Suppressor macrophage (primary cell): Measurements from ENCODE around the gene ARHGAP24.

Experiments used
- DNase-seq, 4 experiments: peaks; one replicate each; pipeline ENCODE4 v3.0.0-alpha.2; 2020 to 2022

Gene ARHGAP24

DNA sequence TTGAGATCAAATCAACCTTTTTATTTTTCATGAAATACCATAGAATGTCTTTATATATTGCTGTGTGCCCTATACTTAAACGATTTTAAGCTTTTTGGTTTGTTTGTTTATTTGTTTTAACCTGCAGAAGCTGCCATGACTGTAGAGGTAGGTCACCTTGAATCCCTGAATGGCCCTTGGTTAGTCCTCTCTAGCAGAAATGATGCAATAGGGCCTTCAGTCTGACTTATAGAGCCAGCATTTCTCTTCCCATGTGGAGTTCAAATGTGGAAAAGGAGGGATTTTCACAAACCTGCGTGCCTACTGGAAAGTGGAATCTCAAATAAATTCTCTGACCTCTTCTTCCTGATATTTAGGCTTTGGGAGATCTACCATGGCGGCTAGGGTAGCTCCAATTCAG is 557.0 kb downstream of the ARHGAP24 start:
- no peak for DNase-seq

DNA sequence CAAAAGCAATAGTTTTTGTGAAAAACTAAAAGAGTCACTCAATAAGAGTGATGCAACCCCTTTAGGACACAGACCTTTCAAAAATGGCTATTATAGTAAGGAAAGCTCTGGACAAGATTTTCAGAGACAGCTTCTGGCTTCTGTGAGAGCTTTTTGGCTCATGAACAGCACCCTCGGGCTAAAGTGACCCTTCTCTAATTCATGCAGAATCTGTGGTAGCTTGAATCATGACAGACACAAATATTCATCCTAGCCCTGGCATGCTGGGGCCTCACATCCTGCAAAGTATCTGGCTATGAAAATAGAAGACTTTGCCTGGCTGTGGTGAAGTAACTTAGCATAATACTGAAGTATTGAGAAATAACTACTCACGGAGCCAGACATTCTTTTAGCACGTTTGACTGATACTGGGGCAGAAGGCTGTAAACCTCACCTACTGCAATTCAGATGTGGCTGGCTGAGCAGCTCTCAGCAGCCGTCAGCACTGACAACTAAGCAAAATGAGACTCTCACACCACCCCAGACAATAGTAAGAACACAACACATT is 557.6 kb downstream of the ARHGAP24 start:
- DNase-seq = peak in 2 of 4 experiments; percentile 6 to 22

DNA sequence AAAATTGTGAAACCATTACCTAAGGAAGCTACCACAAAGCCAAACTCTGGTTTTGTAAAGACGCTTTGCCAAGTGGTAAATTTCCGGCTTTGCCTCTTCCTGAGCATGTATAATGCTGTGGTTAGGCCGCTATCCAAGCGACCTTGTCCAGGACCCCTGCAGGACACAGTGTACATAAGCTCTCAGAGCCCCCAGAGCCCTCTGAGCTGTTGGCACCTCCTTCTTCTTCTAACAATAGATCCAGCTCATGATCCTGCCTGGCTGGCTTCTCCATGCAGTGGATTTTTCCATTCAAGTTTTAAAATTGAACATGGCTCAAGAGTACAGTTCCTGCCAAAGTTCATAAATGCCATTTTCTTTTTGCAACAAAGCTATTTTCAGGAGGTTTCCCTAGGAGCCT is 558.2 kb downstream of the ARHGAP24 start:
- no peak for DNase-seq

DNA sequence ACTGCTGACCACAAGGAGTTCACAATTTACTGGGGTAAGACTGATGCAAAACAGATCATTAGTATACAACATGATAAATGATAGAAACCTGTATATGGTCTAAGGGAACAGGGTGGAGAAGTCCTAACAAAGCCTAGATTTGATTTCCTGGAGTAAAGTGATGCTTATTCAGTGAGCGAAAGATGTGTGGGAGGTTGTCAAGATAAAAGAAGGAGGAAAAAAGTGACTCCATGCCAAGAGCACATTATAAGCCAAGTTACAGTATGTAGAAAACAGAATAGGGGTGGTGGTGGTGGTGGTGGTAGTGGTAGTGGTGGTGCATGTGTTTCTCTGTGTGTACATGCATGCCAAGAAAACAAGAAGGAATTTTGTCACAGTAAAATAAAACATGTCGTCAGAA is 559.7 kb downstream of the ARHGAP24 start:
- no peak for DNase-seq

DNA sequence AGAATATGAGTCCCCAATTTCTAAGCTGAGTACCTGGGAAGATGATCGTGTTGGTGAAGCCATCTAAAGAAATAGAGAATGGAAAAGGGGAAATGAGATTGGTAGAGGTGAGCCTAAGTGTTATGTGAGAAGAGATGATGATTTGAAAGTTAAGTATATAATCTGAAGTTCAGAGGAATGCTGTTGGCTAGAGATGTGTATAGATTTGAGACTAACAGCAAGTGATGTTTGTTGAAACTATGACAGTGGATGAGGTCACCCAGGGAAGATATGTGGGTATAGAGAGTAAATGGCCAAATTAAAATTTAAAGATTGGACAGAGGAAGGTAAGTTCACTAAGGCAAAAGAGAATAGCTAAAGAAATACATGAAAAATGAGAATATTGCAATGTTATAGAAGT is 560.7 kb downstream of the ARHGAP24 start:
- DNase-seq = no peak

DNA sequence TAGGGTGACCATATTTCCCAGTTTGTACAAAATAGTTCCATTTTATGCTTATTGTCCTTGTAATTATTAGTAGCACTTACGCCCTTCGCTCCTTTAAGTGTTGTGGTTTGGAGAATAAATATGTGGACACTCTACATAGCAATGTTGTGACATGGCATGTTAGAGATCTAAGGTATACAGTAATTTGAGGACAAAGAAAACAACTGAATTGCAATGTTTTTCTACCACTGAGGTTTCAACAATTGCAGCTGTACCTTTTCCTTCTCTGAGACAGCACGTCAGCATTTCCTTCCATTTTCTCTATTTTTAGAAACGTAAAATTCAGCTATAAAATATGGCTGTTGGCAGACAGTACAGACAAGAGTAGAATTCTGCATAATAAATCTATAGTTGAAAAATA is 561.8 kb downstream of the ARHGAP24 start:
- no peak for DNase-seq

DNA sequence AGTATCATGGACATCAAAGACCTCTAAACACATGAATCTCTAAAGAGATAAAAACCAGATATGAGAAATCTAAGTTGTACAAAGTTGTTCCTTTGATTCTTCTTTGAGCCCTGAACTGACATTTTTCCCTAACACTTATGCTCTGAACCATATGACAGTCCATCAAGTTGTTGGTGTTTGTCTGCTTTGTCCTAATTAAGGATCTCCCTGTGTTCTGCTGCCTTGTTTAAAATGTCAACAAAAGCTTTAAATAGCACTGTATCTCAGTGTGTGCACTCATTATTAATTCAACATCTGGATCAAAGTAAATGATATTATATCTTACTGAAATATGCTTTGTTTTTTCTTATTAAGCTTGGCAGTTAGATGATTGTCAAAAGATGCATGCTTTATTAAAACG is 563.1 kb downstream of the ARHGAP24 start:
- no peak for DNase-seq

DNA sequence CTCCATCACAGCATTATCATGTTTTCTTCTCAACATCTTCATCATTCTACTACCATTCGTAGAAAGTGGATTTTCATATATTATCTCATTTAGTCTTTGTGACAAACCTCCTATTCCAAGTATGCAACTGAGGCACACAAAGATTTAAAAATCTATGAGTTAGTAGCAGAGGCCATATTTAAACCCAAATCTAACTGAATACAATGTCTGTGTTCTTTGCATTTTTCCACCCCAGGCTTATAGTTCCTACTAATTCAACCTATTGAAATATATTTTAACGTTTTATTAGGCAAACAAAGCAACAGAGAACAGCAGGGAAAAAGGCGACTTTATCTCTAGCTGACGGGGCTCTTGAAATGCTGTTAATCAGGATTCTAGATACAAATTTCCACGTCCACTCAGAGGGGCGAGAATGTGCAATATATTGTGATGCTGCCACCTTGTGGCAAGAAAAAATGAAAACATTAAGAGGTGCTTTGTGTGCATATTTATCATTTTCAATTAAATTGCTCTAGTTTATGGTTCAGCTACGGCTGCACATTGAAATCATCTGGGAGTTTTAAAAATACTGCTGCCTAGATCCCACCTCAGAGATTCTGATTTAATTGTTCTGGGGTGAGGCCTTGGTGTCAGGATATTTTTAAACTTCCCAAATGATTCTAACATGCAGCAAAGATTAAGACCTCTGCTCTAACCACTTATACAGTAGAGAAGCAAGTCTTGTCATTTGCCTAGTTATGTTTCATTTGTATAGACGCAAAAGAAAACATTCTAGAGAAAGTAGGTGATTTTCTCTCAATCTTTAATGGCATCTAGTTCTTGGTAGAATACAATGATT is 569.0 kb downstream of the ARHGAP24 start:
- peak; percentile 31 to 76 (median 65) for DNase-seq

DNA sequence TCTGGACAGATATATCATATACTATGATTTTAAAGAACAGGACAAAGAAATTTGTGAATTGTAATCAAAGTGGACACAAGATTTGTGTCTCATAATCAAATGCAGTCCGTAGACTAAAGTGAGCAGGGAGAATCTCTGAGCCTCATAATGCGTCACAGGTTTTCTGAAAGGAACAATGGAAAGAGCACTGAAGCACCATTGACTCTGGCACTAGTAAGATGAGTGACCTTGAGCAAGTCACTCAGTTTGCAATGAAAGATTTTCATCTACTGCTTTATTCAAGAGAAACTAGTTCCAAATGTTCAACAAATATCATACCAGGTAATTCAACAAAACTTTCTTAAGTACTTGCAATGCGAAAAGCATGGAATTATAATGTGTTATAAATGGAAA is 569.6 kb downstream of the ARHGAP24 start:
- DNase-seq = no peak

DNA sequence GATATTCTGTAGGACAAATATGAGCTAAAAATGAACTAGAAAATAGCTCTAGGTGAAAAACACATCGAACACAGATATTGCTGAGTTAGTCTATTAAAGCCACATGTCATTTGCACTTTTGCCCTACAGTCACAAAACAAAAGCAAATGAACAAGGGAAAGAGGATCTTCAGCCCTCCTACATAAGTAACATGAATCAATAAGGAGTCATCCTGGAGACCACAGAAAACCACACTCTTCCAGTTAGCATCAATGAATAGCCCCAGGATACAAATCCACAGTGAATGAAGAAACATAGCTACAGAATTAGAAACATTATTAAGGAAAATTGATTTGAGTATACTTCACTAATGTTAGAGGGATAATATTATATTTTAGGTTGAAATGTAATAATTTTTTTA is 573.5 kb downstream of the ARHGAP24 start:
- peak in 1 of 4 experiments; percentile 14 for DNase-seq

DNA sequence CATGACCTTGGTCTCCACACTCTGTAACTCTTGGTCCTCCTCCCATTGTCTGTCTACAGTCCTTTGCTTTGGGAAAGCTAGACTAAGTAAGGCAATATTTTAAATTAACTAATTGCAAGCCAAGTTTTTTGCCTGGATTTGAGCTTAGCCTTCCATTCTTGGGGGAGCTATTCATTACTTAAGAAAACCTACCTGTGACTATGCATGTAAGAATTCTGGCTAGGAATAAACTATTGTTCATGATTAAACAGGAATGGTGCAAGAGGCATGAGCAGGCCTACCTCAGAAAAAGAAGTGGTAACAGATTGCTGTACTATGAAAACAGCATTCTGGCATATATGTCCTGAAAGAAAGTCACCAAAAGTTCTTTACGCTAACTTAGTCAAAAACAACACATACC is 575.5 kb downstream of the ARHGAP24 start:
- DNase-seq = no peak
